Activated T-helper 9 cell treated with anti-CD3 and anti-CD28 coated beads, Interleukin-2, amount 50 U/mL, for 16 hours (primary cell): ENCODE measurements around the gene TPCN2.

ENCODE experiments used
- DNase-seq: peaks from one replicate; pipeline ENCODE4 v3.0.0-alpha.2; 2020; ENCODE audit warnings: low read depth

Gene TPCN2

DNA sequence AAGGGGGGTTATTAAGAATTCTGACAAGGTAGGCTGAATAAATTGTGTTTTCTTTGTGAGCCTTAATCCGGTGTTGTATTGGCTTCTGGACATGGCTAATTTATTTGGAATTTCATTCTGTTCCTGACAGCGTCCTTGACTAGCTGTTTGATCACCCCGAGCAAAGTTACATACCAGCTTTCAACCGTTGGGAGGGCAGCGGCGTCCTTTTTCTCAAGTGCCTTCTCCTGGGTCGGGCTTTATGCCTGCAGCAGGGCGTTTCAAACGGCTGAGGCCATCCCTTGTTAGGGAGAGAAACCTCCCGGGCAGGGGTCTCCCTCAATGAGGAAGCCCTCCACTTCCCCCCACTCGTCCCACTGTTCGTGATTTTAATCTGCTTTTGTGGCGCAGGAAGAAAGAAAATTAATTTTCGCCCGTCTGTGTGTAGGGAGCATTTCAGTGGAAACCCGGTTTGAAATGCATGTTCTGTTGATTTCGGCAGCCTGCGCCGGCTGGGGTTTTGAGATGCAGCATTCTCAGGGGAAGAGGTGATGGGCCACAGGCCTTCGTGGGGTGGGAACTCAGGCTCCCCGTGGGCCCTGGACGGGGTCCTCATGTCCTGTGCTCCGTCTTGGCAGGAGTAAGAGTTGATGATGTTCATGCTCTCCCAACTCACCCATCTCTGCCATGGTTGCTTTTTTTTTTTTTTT, 104.1 kb downstream of the TPCN2 start:
- no peak for DNase-seq

DNA sequence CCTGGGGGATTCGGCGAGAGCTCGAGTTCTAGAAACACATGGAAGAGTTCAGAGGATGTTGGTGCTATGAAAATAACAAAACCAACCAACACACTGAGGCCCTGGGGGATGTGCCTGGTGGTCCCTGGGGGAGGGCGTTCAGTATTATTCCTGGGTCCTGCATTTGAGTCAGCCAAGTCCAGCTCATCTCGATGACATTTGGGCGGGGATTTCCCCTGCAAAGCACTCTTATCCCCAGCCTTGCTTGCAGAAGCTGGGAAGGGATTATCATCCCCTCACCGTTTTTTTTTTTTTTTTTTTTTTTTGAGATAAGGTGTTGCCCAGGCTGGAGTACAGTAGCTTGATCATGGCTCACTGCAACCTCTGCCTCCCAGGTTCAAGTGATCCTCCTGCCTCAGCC, 104.9 kb downstream of the TPCN2 start:
- no peak for DNase-seq

DNA sequence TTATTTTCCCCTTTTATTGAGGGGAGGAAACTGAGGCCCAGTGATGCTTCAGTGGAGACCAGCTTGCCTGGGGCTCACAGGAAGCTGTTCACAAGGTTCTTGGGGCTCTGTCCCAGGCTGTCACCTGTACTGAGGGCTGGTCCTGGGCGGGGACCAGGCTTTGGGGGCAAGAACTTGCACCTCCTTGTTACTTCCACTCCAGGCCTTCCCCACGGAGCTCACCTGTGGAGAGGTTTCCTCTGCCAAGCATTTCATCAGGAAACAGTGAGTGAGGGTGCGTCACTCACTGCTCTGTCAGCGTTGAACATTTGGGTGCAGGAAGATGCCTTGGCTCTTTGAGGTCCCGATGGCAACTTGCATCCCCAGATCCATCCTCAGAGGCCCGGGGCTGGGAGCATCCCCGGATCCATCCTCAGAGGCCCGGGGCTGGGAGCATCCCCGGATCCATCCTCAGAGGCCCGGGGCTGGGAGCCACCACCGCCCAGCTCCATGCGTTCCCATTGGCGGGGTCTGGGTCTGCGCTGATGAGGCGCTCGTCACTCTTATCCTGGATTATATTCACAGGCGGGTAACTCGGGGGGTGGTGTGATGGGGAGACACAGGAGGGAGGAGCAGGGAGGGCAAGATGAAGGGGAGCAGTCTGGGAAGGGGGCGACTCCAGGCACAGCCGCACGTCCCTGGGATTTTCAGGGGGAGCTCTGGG, 105.6 kb downstream of the TPCN2 start:
- no peak for DNase-seq

DNA sequence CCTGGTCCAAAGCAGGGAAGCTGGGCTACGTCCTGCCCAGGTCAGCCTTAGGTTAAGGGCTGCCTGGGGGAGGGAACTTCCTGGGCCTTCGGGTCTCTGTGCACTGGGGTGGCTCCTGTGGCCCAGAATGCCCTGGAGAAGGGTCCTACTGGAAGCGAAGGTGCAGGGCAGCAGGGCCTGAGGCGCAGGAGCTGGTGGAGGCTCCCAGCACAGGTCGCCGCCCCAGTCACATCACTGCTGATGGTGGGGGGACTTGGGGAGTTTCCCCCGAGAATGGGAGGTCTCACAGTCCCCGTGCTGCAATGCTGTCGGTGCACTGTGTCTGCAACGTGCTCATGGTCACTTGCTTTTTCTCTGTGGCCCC, 106.2 kb downstream of the TPCN2 start:
- no peak for DNase-seq

DNA sequence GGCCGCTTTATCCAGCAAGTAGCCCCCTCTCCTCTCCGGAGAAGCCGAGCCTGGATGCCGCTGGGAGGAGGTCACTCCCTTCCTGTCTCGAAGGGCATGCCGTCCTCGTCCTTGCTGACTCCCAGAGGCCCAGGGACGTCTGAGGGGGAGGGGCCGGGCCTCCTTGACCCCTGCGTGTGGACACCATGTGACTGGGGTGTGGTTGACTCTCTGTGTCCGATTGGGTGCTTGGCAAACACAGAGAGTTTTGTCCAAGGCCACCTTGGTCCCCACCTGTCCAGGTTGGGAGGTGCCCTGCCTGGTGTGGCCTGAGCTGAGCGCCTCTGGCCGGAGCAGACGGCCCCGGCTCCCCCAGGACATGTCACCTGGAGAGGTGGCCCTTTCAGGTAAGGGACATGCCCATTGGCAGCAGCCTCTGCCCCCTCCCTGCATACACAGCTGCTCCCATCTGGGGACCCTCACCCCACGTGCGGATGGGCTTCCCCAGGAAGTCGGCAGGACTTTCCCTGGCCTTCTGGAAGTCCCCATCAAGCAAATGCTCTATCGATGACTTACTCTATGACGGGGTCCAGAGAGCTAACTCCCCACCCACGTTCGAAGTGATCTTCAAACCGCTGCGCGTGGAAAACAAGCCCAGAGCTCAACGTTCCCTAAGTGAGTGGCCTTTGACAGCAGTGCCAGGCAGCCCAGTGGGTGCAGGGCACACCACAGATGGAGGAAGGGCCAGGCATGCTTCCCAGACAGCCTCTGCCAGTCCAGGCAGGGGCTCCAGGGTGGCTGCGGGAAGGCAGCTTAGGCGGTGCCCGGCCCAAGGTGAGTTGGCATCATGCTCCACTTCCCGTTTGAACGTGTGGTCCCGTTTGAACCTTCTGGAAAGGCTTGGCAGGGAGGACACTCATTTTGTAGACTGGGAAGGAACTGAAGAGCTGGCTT, 106.8 kb downstream of the TPCN2 start, which contains the start of gene SMIM38:
Gene SMIM38, plus strand, starts transcription at position 634 of the 933 bp plus-strand sequence. CDS start 1,912 bp downstream, outside the sequence.
- no peak for DNase-seq

DNA sequence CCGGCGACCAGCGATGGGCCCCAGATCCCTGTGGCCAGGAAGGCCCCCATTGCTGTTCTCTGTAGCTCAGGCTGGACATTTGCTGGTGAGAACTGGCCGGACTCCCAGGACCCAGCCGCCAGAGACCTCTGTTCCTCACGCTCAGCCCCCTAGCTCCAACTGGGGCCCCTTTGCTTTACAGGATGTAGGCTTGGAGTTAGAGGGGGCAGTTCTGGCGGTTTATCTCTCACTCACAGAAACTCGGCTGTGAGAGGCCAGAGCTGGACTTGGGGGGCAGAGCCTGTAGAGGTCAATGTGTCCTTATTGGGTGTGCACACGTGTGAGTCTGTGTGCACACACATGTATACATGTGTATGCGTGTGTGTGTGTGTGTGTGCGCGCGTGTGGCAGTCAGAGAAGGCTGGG, 107.5 kb downstream of the TPCN2 start:
- no peak for DNase-seq

DNA sequence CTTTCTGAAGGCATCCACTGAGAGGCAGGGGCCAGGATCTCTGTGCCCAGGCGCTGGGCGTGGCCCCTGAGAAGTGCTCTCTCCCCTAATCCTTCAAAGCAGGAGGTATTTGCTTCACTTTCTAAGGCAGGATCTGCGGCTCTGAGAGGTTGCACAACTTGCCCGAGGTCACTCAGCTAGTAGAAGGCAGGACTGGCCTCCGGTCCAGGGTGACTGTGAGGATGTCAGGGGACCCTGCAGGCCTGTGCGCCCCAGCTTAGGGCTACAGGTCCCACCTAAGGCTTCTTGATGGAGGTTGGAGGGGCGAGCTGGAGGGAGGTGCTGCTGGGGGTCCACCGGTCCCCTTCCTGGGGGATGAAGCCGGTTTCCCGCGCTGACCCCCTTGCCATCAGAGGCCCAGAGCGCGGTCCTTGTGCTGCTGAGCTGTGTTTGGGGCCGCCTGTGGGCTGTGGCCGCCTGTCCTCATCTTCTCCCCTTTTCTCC, 108.0 kb downstream of the TPCN2 start:
- DNase-seq: no peak

DNA sequence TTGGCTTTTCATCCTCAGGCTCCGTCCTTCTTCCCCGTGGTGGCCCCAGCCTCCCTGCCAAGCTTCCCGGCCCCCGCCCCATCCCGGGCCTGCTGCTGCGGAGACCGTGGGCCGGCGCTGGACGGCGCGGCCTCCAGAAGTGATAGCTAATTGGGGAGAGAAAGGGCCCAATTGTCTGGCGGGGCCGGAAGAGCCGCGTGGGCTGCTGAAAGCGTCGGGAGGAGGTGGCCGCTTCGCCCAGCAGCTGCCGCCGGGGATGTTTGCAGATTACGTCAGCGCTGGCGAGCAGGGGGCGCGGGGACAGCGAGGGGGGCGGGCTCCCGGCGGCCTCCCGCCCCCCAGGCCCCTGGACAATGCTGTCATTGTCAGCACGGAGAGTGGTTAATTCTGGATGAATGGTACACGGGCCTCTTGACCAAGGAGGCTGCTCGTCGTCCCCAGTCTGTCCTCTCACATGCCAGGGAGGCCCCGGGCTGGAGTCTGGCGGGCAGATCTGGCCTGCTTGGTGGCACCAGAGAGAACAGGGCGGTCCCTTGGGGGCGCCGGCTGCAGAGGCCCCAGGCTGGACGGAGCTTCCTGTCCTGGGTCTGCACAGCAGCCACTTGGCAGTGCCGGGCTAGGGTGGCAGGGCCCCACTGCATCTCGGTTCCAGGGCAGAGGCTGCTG, 108.6 kb downstream of the TPCN2 start:
- no peak for DNase-seq

DNA sequence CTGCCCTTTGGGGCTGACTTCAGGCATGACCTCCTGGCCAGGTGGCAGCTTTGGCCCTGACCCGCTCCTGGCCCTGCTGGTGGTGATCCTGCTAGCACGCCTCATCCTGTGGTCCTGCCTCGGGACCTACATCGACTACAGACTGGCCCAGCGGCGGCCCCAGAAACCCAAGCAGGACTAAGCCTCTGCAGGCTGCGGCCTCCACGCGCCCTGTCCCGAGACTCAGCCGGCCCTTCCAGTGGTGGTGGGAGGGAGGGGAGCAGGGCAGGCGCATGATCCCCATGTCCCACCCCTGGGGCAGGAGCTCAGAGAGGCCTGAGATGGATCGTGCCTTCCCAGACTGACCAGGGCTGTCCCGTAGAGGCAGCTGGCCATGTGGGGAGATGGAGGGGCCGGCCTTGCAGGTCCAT, 109.1 kb downstream of the TPCN2 start:
- DNase-seq: no peak

DNA sequence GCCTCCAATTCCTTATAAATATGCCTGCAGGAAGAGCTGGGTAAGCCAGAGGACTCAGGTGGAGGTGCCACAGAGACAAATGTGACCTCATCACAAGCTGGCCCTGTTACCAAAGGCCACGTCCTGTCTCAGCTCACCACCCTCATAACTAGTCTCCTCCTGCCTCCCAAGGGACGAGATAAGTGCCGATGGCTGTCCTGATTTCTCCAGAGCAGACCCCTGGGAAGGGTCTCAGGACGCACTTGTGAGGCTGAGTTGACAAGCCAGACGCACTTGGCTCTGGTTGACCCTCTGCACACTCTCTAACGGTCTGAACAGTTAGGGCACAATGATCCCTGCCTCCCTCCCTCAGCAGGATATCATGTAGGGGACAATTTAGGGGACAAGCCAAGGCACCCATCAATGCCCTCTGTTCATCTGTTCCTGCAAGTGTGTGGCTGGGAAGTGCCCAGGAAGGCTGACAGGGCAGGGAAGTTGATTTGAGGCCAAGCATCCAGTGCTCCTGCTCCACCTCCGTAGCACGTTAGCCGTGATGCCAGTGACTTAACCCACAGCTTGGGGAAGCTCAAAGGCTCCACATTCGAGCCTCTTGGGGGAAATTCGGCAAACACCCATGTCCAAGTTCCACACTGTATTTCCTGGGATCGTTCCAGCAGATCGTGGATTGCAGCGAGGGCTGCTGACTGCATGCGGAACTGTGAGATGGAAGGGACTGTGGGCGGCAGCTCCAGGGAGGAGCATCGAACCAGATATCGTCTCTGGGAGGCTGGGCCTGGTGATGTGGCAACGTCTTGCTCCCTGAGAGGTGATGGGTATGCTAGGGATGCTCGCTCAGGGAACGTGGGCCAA, 109.8 kb downstream of the TPCN2 start:
- no peak for DNase-seq

DNA sequence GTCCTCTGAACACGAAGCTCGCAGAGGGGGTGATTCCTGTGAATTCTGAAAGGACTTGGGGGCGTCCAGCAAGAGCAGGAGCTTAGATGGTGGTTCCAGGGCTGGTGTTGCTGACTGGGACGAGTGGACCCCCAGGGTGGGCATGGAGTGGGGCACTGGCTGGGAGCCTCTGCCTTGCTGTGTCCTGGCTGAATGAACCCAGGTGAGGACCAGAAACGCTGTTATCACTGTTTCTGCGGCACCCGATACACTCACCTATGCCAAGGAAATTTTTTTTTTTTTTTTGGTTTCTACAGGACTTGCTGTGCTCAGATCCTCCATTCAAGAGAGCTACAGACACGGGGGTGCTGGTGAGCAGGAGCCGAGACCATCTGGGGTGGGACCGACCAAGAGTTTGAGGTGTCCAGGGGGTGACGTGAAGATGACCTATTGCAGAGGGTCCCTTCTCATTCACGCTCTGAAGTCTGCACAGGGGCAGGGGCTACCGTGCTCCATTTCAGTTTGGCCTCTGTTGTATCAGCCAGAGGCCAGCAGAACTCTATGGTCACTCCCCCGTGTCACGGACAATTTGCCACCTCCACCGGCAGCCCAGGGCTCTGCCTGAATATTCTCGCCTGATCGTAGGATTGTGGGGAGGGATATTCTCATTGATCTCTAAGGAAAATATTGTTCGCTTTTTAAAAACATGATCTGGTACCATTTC, 110.6 kb downstream of the TPCN2 start:
- DNase-seq: no peak

DNA sequence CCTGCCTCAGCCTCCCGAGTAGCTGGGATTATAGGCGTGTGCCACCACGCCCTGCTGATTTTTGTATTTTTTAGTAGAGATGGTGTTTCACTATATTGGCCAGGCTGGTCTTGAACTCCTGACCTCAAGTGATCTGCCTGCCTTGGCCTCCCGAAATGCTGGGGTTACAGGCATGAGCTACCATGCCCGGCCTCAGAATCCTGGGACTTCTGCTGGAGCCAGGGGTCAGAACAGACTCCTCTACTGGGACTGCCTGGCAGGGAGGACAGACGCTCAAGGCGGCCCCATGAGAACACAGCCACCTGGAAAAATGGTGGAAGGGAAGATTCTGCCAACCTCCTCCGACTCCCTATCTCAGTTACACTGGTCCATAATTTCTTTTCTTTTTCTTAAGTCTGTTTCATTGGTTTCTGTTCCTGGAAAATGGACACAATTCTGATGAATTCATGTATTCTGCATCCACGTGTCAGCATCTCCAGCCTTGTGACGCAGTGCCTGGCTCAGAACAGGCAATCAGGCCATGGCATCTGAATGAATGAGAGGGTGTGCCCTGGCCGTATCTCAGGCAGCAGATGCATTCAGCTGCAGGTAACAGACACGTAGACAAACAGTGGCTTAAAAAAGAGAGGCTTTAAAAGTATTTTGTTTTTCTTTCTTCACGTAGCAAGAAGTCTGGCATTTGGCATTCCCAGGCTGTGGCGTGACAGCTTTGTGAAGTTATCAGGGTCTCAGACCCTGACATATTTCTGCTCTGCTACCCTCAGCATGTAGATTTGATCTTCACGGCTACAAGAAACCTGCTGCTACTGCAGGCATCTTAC, 111.8 kb downstream of the TPCN2 start:
- no peak for DNase-seq

DNA sequence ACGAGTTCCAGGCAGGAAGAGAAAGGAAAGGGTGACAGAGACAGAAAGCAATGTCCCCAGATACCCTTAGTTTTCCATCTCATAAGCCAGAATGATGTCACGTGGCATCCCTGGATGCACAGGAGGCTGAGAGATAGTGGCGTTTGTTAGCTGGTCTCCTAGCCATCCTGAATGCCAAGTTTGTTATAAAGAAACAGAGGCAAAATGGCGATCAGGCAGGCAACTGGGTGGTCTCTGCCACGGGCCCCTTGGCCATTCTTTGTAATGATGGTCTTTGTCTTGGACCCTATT, 112.3 kb downstream of the TPCN2 start:
- no peak for DNase-seq

DNA sequence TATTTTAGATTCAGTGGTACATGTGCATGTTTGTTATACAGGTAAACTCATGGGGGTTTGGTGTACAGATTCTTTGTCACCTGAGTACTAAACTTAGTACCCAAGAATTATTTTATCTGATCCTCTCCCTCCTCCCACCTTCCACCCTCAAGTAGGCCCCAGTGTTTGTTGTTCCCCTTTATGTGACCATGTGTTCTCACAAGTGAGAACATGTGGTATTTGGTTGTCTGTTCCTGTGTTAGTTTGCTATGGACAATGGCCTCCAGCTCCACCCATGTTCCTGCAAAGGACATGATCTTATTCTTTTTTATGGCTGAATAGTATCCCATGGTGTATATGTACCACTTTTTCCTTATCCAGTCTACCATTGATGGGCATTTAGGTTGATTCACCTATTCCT, 113.8 kb downstream of the TPCN2 start:
- no peak for DNase-seq

DNA sequence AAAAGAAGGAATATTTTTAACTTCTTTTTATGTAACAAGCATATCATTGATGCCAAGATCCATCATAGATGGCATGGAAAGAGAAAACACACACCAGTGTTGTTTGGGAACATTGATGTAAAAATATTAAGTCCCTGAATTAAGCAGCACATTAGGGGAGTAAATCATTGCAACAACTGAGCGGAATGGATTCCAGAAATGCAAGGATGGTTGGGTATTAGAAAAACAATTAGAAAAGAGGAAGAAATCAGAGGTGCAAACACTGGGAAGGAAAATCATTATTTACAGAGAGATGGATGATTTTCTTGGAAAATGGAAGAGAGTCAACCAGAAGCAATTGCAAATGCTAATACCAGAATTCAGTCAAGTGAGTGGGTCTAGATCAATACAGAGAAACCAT, 115.1 kb downstream of the TPCN2 start:
- no peak for DNase-seq

DNA sequence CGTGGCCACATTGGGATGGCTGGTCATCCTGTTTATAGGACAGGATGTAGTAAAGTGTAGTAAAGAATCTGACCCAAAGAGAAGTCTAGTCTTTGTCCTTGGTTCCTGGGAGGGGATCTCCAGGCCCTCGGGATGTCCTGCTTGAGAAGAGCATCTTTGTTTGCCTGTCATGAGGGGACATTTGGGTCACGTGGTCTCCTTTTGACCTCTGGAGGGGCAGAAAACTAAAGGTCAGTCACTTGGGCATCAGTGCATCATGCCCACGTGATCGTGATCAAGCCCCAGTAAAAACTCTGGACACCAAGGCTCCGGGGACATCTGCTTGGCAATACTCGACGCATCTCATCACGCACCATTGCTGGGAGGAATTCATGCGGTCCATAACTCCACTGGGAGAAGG, 116.1 kb downstream of the TPCN2 start:
- DNase-seq: no peak

DNA sequence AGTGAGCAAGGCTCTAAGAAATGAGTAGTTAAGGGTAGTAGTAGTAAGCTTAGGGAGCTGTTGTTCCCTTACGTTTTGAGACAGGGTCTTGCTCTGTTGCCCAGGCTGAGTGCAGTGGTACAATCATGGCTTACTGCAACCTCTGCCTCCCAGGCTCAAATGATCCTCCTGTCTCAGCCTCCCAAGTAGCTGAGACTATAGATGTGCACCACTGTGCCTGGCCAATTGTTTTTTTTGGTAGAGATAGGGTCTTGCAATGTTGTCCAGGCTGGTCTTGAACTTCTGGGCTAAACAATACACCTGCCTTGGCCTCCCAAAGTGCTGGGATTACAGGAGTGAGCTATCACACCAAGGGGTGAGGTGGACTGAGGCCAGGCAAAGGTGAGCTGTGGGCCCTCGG, 117.0 kb downstream of the TPCN2 start:
- no peak for DNase-seq

DNA sequence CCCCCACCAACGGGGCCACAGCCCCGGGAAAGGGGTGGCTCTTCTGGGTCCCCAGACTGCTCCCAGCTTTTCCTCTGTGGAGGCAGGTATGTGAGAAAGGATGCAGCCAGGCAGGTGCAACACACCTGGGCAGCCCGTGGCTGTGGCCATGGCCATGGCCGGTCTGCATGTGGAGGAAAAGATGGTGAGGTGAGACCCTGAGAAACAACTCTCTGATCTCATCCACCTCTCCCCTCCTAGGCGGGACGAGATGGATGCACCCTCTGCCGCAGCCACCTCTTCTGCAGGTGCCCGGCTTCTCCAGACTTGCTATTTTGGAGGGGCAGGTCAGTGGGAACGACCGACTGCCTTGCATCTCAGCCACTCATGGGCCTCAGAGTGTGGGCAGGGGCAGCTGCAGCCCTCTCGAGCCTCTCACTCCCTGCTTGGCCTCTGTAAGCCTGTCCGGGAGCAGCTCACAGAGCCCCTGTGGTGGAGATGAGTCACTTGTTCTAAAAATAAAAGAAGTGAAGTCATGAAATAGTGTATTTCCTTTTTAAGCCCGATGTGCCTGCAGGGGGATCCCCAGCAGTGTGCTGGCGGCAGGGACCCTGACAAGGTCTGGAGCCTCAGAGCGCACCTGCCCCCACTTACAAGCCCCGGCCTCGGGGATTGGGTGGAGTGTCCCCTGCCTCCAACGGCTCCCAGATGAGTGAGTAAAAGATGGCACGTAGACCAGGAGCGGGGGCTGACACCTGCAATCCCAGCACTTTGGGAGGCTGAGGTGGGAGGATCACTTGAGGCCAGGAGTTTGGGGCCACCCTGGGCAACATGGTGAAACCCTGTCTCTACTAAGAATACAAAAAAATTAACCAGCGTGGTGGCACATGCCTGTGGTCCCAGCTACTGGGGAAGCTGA, 117.7 kb downstream of the TPCN2 start:
- no peak for DNase-seq
